GM18499 (cell line): ENCODE measurements around the gene DNAH10.

ENCODE experiments used
- ATAC-seq: cut with Tn5 transposase; IDR thresholded peaks from one replicate; pipeline ENCODE4 v1.9.1; 2021; ENCODE audit warnings: moderate number of reproducible peaks; ENCODE audit not compliant: insufficient read depth, unreplicated experiment

Gene DNAH10

GRCh38 chr12:123834845-123835244, 72.7 kb downstream of the DNAH10 start:
- ATAC-seq, result no peak

- no peak for ATAC-seq
These were observed 74.2 kb downstream of the DNAH10 start for GRCh38 chr12:123836292-123836691.

GRCh38 chr12:123839826-123840225, 77.7 kb downstream of the DNAH10 start:
- ATAC-seq, result no peak

GRCh38 chr12:123840765-123841425, 78.8 kb downstream of the DNAH10 start:
- ATAC-seq, result no peak

GRCh38 chr12:123843912-123844748, 82.0 kb downstream of the DNAH10 start:
- ATAC-seq, result no peak

- ATAC-seq, result no peak
These were observed 83.8 kb downstream of the DNAH10 start for GRCh38 chr12:123845881-123846280.

GRCh38 chr12:123846340-123846739, 84.2 kb downstream of the DNAH10 start:
- no peak for ATAC-seq

- no peak for ATAC-seq
These were observed 84.9 kb downstream of the DNAH10 start for GRCh38 chr12:123847019-123847418.

GRCh38 chr12:123847876-123848275, 85.8 kb downstream of the DNAH10 start:
- ATAC-seq, result no peak

- ATAC-seq, result no peak
These were observed 87.4 kb downstream of the DNAH10 start for GRCh38 chr12:123849517-123849916.

- no peak for ATAC-seq
These were observed 88.4 kb downstream of the DNAH10 start for GRCh38 chr12:123850246-123851134.

GRCh38 chr12:123853396-123854070, 91.4 kb downstream of the DNAH10 start:
- ATAC-seq, result no peak

- ATAC-seq, result no peak
These were observed 92.1 kb downstream of the DNAH10 start for GRCh38 chr12:123854232-123854631.

- ATAC-seq, result no peak
These were observed 92.8 kb downstream of the DNAH10 start for GRCh38 chr12:123854918-123855317.

GRCh38 chr12:123856681-123857080, 94.6 kb downstream of the DNAH10 start:
- ATAC-seq, result no peak

- ATAC-seq, result no peak
These were observed 96.1 kb downstream of the DNAH10 start for GRCh38 chr12:123858176-123858575.

- no peak for ATAC-seq
These were observed 96.9 kb downstream of the DNAH10 start for GRCh38 chr12:123859035-123859434.

- no peak for ATAC-seq
These were observed 98.3 kb downstream of the DNAH10 start for GRCh38 chr12:123860377-123860776.

- ATAC-seq, result no peak
These were observed 99.3 kb downstream of the DNAH10 start for GRCh38 chr12:123861392-123861791.

GRCh38 chr12:123867141-123867540, 105.0 kb downstream of the DNAH10 start:
- ATAC-seq, result no peak
